Measurements from ENCODE around the gene HHEX. TPM values are rescaled to one million over a fixed set of nuclear protein-coding genes. Genes with fewer than 3 reads are reported as not detected.

HHEX gene
- total RNA-seq (2022; extraction: Qiagen RNA extraction; ENCODE audit: low read depth), result 12.5 to 16.8 TPM (median 15.9 TPM) in 5 replicates

GRCh38 chr10:92689663-92690210 is at the start of gene HHEX:
HHEX (plus strand) TSS chr10:92689955; CDS start chr10:92689987, 32 bp downstream.

Other genes starting within 250 kb of the HHEX start
- 21.8 to 26.5 TPM (median 23.7 TPM) in 5 replicates for gene IDE, start 115.9 kb upstream of the HHEX start, total RNA-seq (2022; extraction: Qiagen RNA extraction; ENCODE audit: low read depth)
- gene KIF11, start 96.8 kb upstream of the HHEX start, total RNA-seq (2022; extraction: Qiagen RNA extraction; ENCODE audit: low read depth), result 19.8 to 45.1 TPM (median 38.3 TPM) in 5 replicates
- 10.2 to 19.1 TPM (median 14.0 TPM) in 5 replicates for gene EXOC6, start 158.6 kb downstream of the HHEX start, total RNA-seq (2022; extraction: Qiagen RNA extraction; ENCODE audit: low read depth)

Measured in A549 treated with RU486 at 1 μM for 4 hours (cell line).